GM12873 (cell line): Measurements from ENCODE around the gene SLC8A1.

Experiments used
- TF ChIP-seq, protein P1 (sequence below): IDR thresholded peaks from 2 replicates; pipeline ENCODE4 v1.5.1; 2012; ENCODE audit warnings: low read depth, mild to moderate bottlenecking, moderate library complexity, low read length, control low read depth; ENCODE audit not compliant: insufficient read depth; ENCODE audit errors: missing control alignments

Gene SLC8A1

GRCh38 chr2:40321822-40322221 is 130.1 kb downstream of the SLC8A1 start:
- TF ChIP-seq, protein P1, sequence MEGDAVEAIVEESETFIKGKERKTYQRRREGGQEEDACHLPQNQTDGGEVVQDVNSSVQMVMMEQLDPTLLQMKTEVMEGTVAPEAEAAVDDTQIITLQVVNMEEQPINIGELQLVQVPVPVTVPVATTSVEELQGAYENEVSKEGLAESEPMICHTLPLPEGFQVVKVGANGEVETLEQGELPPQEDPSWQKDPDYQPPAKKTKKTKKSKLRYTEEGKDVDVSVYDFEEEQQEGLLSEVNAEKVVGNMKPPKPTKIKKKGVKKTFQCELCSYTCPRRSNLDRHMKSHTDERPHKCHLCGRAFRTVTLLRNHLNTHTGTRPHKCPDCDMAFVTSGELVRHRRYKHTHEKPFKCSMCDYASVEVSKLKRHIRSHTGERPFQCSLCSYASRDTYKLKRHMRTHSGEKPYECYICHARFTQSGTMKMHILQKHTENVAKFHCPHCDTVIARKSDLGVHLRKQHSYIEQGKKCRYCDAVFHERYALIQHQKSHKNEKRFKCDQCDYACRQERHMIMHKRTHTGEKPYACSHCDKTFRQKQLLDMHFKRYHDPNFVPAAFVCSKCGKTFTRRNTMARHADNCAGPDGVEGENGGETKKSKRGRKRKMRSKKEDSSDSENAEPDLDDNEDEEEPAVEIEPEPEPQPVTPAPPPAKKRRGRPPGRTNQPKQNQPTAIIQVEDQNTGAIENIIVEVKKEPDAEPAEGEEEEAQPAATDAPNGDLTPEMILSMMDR: no peak

DNA sequence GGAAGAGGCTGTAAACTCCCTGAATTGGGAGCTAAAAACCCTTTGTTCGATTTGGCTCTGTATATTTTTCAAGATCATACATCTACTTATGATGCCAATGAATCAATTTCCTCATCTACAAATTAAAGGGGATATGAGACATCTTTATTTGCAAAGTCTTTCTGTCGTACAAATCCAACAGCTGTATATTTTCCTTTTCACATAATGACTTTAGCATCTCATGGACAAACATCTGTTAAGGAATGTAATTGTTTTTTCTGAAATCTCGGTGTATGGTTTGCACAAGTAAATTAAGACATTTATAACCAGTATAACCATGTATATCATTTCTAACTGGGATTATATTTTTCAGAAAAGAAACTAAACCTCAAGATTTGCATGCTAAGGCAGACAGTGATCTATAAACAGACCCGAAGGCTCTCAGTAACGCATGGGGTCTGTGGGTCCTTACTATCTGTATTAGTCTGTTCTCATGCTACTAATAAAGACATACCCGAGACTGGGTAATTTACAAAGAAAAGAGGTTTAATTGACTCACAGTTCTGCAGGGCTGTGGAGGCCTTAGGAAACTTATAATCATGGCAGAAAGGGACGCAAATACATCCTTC is 130.8 kb downstream of the SLC8A1 start:
- TF ChIP-seq, protein P1: no peak

DNA sequence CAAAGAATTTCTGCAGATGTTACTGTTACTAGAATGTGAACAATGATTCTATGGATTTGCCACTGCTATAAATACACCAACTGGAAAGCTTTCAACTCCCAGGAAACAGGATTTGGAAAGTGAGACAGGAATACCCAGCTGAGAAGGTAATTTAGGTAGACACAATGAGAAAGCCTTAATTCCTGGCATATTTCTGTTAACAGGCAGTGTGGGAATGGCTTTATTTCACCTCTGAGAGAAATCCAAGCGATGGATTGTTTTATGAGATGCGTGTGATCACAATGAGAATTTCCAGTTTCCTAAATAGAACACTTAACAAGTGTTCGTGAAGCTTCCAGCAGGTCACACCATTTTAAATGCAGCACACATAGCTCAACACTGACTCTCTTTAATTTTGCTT is 133.0 kb downstream of the SLC8A1 start:
- TF ChIP-seq, protein P1: no peak

DNA sequence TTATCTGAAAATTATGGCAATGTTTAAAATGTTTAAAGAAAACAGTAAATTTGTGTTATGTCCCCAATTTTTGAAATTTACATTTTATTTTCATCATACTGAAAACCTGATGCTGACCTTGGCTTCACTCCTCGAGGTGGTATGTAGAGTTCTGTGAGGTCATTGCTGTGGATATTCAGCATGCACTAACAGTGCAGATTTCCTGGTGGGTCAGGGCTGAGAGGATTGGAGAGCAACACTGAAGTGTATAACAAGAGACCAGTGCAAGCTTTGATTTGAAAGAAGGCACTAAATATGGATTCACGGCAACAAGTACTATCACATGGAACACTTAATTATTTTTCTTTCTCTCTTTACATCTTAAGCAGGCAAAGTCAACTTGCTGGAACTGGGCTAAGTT is 134.1 kb downstream of the SLC8A1 start:
- TF ChIP-seq, protein P1: no peak

DNA sequence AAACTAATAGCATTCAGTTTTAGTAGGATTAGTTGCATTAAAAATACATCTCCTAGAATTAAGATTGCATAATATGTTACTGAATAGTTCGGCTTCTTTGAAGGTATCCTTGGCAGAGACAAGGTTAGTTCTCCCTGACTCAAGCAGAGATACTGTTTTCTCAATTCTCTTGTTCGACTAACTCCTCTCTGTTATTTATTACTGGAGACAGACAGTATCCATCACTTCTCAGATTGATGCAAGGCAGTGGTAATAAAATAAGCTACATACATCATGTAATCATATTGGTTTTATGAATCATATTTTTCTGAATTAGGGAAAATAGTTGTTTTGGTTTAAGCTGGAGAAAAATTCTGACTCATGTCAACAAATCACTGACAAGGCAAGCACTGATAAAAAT is 134.8 kb downstream of the SLC8A1 start:
- TF ChIP-seq, protein P1: no peak

GRCh38 chr2:40316620-40317019 is 135.3 kb downstream of the SLC8A1 start:
- TF ChIP-seq, protein P1: no peak

GRCh38 chr2:40315683-40316082 is 136.2 kb downstream of the SLC8A1 start:
- TF ChIP-seq, protein P1: no peak
